Activated T-cell treated with anti-CD3 and anti-CD28 coated beads, Interleukin-2, amount 50 U/mL, for 1 hour (primary cell): ENCODE data around the gene GJB2.

Experiments
- DNase-seq: peaks from one replicate; pipeline ENCODE4 v3.0.0-alpha.2; 2020

GJB2 gene

GRCh38 chr13:20192158-20192835 lies 441 bp downstream of the GJB2 start:
- peak; percentile 23 for DNase-seq

GRCh38 chr13:20191311-20192157 lies 1.2 kb downstream of the GJB2 start:
- no peak for DNase-seq

- no peak for DNase-seq
Measured at GRCh38 chr13:20190481-20191310, 2.0 kb downstream of the GJB2 start.

DNA sequence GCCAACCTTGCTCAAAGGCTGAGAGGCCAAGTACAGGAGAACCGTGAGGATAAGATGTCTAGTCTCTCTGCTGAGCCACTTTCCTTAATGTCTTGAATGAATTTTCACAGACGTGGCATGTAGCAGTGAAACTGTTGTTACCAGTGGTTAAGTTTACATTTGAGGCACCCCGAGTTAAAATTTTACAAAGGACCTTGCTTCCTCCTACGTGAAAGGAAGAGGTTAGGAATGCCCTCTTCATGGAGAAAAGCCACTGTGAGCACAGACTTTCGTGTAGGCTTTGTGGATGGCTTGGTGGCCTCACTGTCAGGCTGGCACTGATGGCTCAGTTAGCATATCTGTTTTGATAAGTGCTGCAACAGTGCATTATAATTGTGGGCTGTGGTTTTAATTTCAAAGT lies 2.7 kb downstream of the GJB2 start:
- no peak for DNase-seq

- no peak for DNase-seq
Measured at GRCh38 chr13:20188667-20189553, 3.8 kb downstream of the GJB2 start.

DNA sequence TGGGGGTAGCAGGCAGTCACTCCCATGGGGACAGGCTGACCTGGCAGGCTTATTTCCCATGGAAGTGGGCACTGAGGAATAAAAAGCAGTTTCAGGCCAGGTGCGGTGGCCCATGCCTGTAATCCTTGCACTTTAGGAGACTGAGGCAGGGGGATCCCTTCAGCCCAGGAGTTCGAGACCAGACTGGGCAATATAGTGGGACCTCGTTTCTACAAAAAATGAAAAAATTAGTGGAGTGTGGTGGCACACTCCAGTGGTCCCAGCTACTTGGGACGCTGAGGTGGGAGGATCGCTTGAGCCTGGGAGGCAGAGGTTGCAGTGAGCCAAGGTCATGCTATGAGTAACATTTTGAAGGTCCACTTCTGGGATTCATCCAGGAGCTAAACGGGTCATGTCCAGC lies 6.0 kb downstream of the GJB2 start:
- DNase-seq, result no peak

- DNase-seq, result no peak
Measured at GRCh38 chr13:20185366-20186056, 7.2 kb downstream of the GJB2 start.

- DNase-seq, result peak; percentile 35
Measured at GRCh38 chr13:20182231-20182846, 10.4 kb downstream of the GJB2 start.

GRCh38 chr13:20181188-20181587 lies 11.6 kb downstream of the GJB2 start:
- DNase-seq, result no peak

DNA sequence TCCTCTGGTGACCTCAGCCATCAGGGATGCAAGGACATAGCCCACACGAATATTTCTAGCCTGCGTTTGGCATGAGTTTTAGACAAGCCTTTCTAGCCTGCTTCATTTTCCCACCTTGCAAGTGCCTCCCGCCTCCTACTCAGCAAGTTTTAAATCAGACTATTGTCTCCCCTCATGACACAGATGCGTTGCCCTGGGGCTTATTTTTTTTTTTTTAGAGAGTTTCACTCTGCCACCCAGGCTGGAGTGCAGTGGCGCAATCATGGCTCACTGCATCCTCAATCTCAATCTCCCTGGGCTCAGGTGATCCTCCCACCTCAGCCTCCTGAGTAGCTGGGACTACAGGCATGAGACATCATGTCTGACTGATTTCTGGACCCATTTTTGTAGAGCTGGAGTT lies 14.6 kb downstream of the GJB2 start:
- DNase-seq, result no peak

- DNase-seq, result no peak
Measured at GRCh38 chr13:20177049-20177831, 15.5 kb downstream of the GJB2 start.

GRCh38 chr13:20175907-20176652 lies 16.7 kb downstream of the GJB2 start:
- DNase-seq, result no peak

- no peak for DNase-seq
Measured at GRCh38 chr13:20175406-20175794, 17.3 kb downstream of the GJB2 start.

DNA sequence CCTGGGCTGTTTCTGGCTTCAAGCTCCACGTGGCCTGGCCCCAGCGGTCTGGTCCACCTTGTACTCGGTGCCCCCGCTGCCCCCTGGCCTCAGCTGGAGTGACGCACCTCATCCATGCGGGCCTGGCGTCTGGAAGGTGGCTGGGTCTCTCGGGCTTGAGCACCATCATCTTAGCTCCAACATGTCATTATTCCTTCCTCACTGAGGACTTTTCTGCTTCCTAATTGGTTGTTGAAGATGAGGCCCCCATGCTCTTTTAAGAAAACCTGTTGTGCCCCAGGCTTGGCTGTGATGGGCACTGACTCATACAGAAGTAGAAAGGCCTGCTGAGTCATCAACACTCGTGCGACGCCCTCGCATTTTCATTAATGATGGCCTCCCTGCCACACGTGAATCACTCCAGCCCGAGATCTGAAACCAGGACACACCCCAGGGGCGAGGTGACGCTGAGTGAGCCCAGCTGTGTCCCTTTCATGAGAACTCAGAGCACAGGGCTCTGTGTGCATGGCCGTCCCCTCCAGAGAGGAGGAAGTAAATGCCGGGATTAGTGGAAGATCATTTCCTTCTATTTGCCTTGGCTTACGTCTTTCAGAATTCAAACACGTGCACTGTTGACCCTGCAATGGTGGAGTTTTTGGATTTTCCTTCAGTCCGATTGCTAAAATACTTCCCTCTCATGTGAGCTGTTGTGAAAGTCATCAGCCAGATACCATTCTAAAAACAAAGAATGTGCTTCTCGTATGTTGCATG lies 17.9 kb downstream of the GJB2 start:
- peak; percentile 44 for DNase-seq

DNA sequence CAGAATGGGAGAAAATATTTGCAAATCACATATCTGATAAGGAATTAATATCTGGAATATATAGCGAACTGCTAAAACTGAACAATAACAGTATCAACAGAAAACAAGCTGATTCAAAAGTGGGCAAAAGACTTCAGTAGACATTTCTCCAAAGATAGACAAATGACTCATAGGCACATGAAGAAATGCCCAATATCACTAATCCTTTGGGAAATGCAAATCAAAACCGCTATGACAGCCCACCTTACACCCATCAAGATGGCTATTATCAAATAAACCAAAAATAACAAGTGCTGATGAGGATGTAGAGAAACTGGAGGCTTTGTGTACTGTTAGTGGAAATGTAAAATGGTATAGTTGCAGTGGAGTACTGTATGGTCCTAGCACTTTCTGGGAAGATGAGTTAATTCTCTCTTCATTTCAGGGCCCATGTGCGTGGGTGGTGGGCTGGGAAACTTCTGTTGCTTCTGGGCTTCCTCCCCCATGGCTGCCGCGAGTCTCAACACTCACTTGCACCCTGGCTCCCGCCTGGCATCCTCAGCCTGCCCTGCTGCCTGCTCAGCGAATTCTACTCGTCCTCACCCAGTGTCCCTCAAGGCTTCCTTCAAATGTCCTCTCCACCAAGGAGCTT lies 19.5 kb downstream of the GJB2 start:
- no peak for DNase-seq

DNA sequence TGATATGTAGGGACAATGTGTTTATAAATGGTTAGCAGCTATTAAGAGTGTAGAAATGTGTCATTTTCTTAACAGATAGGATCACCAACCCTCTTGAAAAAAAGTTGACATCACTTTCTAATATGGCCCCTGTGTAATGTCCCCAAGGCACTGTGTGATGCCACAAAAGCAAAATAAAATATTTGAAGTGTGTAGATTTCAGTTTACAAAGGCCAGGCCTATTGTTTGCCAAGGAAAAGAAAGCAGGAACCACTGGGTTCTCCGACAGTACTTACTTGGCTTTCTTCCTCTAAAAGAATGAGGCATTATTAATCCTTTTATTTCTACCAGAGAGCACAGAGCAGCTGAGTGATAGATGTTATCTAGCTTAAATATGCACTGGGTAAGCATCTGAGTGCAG lies 21.4 kb downstream of the GJB2 start:
- DNase-seq, result no peak

- no peak for DNase-seq
Measured at GRCh38 chr13:20170921-20171320, 21.8 kb downstream of the GJB2 start.

GRCh38 chr13:20168396-20168795 lies 24.3 kb downstream of the GJB2 start:
- DNase-seq, result no peak
